A549 (cell line): ENCODE measurements around the gene LRRC4C.

ENCODE experiments used
- CEBPB ChIP-seq, 2 experiments: fragments of >200 bp in 1 of 2; sonication (Bioruptor Twin) in 1 of 2; formaldehyde crosslinking in 1 of 2; IDR thresholded peaks; 2 replicates each; pipeline ENCODE4 v1.6.1; 2012 to 2016
- JUN ChIP-seq, 2 experiments: fragments of >200 bp; sonication (Bioruptor Twin); formaldehyde crosslinking; IDR thresholded peaks; 2 replicates in 1 of 2; 3 replicates in 1 of 2; pipeline ENCODE4 v1.6.1; 2016 to 2017
- MAFK ChIP-seq: fragments of 450-650 bp; IDR thresholded peaks from 2 replicates; pipeline ENCODE4 v1.6.1; 2014; ENCODE audit not compliant: partially characterized antibody
- MYC ChIP-seq: IDR thresholded peaks from 2 replicates; pipeline ENCODE4 v1.6.1; 2012; ENCODE audit warnings: mild to moderate bottlenecking, inconsistent platforms, low read length, improper control_type of control experiment, borderline replicate concordance
- POLR2A ChIP-seq: IDR thresholded peaks from 2 replicates; pipeline ENCODE4 v1.6.1; 2012; ENCODE audit warnings: mild to moderate bottlenecking, low read length
- RCOR1 ChIP-seq: fragments of 150-350 bp; IDR thresholded peaks from 2 replicates; pipeline ENCODE4 v1.6.1; 2014; ENCODE audit warnings: antibody characterized with exemption, low read length, low read depth
- TF ChIP-seq, protein P1 (sequence below): fragments of >200 bp; sonication (Bioruptor Twin); formaldehyde crosslinking; IDR thresholded peaks from 3 replicates; pipeline ENCODE4 v1.5.1; 2016
- TF ChIP-seq, protein P2 (sequence below): fragments of 250-450 bp; sonication (Bioruptor Pico); IDR thresholded peaks from 2 replicates; pipeline ENCODE4 v1.5.0; 2021; ENCODE audit warnings: mild to moderate bottlenecking, moderate library complexity, borderline replicate concordance
- TF ChIP-seq, protein P3 (sequence below): fragments of >200 bp; sonication (Bioruptor Twin); formaldehyde crosslinking; IDR thresholded peaks from 3 replicates; pipeline ENCODE4 v1.6.1; 2016
- TF ChIP-seq, protein P4 (sequence below): fragments of 450-650 bp; IDR thresholded peaks from 2 replicates; pipeline ENCODE4 v1.6.1; 2014; ENCODE audit warnings: antibody characterized with exemption

DNA sequence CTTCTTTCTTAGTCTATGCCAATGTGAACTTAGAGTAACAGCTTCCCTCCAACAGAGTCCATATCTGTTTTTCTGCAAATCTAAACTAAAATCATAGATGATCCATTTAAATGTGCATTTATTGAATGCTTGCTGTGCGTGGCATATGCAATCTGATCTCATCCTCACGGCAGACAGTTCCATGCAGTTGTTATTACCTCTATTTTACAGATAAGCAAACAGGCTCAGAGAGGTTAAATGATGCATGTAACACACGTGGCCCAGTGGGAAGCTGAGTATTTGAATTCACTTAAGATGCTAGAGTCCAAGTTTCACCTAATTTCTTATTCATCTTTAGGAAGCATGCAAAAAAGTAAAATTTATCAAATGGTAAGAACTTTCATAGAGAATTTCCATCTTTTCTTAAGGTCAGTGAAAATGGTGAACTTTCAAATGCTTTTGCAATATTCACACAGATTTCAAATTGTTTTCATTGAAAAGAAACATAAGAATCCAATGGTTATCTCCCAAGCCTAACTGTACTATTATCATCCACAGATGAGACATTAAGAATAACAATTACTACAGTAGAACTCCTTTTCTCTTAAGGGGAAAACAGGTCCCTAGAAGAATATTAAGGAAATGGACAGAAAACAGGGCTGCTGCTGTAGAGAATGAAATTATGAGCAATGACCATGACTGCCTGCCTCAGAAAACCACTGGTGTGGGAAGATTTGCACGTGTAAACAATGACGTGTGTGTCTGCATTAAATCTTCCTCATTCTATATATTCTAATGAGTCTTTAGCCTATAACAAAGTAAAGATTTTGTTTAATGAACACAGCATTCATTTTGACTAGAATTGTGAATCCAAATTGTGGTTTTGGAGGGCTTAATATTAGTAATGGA, 1171.3 kb downstream of the LRRC4C start:
- TF ChIP-seq CEBPB (IDR thresholded peaks at IDR 0.05) (no peak), MAFK (no peak), POLR2A (no peak), JUN (IDR thresholded peaks at IDR 0.05) (no peak), MYC (no peak), RCOR1 (no peak)
- TF ChIP-seq, protein P1, sequence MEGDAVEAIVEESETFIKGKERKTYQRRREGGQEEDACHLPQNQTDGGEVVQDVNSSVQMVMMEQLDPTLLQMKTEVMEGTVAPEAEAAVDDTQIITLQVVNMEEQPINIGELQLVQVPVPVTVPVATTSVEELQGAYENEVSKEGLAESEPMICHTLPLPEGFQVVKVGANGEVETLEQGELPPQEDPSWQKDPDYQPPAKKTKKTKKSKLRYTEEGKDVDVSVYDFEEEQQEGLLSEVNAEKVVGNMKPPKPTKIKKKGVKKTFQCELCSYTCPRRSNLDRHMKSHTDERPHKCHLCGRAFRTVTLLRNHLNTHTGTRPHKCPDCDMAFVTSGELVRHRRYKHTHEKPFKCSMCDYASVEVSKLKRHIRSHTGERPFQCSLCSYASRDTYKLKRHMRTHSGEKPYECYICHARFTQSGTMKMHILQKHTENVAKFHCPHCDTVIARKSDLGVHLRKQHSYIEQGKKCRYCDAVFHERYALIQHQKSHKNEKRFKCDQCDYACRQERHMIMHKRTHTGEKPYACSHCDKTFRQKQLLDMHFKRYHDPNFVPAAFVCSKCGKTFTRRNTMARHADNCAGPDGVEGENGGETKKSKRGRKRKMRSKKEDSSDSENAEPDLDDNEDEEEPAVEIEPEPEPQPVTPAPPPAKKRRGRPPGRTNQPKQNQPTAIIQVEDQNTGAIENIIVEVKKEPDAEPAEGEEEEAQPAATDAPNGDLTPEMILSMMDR, result no peak
- TF ChIP-seq, protein P2, sequence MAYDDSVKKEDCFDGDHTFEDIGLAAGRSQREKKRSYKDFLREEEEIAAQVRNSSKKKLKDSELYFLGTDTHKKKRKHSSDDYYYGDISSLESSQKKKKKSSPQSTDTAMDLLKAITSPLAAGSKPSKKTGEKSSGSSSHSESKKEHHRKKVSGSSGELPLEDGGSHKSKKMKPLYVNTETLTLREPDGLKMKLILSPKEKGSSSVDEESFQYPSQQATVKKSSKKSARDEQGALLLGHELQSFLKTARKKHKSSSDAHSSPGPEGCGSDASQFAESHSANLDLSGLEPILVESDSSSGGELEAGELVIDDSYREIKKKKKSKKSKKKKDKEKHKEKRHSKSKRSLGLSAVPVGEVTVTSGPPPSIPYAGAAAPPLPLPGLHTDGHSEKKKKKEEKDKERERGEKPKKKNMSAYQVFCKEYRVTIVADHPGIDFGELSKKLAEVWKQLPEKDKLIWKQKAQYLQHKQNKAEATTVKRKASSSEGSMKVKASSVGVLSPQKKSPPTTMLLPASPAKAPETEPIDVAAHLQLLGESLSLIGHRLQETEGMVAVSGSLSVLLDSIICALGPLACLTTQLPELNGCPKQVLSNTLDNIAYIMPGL (CRISPR knock-in tag), result no peak
- TF ChIP-seq, protein P3, sequence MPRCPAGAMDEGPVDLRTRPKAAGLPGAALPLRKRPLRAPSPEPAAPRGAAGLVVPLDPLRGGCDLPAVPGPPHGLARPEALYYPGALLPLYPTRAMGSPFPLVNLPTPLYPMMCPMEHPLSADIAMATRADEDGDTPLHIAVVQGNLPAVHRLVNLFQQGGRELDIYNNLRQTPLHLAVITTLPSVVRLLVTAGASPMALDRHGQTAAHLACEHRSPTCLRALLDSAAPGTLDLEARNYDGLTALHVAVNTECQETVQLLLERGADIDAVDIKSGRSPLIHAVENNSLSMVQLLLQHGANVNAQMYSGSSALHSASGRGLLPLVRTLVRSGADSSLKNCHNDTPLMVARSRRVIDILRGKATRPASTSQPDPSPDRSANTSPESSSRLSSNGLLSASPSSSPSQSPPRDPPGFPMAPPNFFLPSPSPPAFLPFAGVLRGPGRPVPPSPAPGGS, result no peak
- TF ChIP-seq, protein P4, sequence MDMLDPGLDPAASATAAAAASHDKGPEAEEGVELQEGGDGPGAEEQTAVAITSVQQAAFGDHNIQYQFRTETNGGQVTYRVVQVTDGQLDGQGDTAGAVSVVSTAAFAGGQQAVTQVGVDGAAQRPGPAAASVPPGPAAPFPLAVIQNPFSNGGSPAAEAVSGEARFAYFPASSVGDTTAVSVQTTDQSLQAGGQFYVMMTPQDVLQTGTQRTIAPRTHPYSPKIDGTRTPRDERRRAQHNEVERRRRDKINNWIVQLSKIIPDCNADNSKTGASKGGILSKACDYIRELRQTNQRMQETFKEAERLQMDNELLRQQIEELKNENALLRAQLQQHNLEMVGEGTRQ, result no peak
